ENCODE measurements around the gene IFITM1.
A peak's percentile ranks its signal among the peaks of the same experiment; 100 is the strongest.

GRCh38 chr11:280706-281485 is 32.9 kb upstream of the IFITM1 start:
- TF ChIP-seq CTCF (conservative IDR thresholded peaks at IDR 0.05 in 1 of 2, IDR thresholded peaks at IDR 0.05 in 1 of 2; ENCODE audit: low read depth in 1 of 2, low read length in 2 of 2) (no peak), EZH2 (IDR thresholded peaks at IDR 0.05; ENCODE audit: low read length, missing control alignments) (peak; percentile 85)

Measured in fibroblast of lung (primary cell).